BE2C (cell line): ENCODE data around the gene DDIAS.
"Not testable (repeated sequence)": the region's sequence is repeated elsewhere in the genome, so short reads cannot be mapped to it uniquely, and the experiment has no call there.

Source experiments
- DNase-seq: peaks from one replicate; pipeline ENCODE4 v3.0.0-alpha.2; 2020
- H3K27me3 ChIP-seq: fragments of 250-450 bp; sonication (Bioruptor Pico); 2 replicates; pipeline ENCODE4 v1.5.1; 2020; ENCODE audit warnings: mild to moderate bottlenecking
- H3K36me3 ChIP-seq: fragments of 250-450 bp; sonication (Bioruptor Pico); 2 replicates; pipeline ENCODE4 v1.5.1; 2020; ENCODE audit warnings: mild to moderate bottlenecking
- H3K4me1 ChIP-seq: fragments of 250-450 bp; sonication (Bioruptor Pico); 2 replicates; pipeline ENCODE4 v1.5.1; 2020
- H3K4me3 ChIP-seq: 2 replicates; pipeline ENCODE4 v1.5.1; 2011; ENCODE audit warnings: low read depth, low read length
- H3K9me3 ChIP-seq: fragments of 250-450 bp; sonication (Bioruptor Pico); 2 replicates; pipeline ENCODE4 v1.5.1; 2020
- CTCF ChIP-seq: IDR thresholded peaks from 2 replicates; pipeline ENCODE4 v1.5.1; 2012; ENCODE audit warnings: mild to moderate bottlenecking, low read depth, low read length

The DDIAS gene

DNA sequence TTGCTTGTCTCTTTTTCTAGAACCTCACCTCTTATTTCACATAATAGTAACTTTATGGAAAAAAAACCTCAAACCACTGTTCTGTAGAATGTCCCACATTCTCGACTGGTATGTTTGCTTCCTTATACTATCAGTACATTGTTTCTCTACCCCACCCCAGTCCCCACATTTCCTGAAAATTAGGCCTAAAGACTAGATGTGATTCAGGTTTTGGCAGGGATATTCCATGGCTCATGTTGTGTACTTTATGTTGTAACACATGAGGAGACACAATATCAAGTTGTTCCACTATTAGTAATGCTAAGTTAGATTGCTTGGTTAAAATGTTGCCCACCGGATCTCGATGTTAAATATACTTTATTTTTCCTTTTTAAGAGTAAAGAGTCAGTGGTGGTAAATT lies 34.7 kb downstream of the DDIAS start:
- Histone ChIP-seq H3K36me3 (peaks cover 20% of the 10 kb centered on the region), H3K4me3 (no peak overlapping the region), H3K9me3 (no peaks in the 10 kb centered on the region), H3K27me3 (no peaks in the 10 kb centered on the region), H3K4me1 (no peaks in the 10 kb centered on the region)
- TF ChIP-seq CTCF: no peak
- no peak for DNase-seq

- peaks cover 12% of the 10 kb centered on the region for H3K36me3 ChIP-seq
- DNase-seq: no peak
- no peak overlapping the region for H3K4me3 ChIP-seq
- H3K9me3 ChIP-seq: no peaks in the 10 kb centered on the region
- TF ChIP-seq CTCF: no peak
- no peaks in the 10 kb centered on the region for H3K27me3 ChIP-seq
- H3K4me1 ChIP-seq: no peaks in the 10 kb centered on the region
Measured at GRCh38 chr11:82937554-82937953, 36.0 kb downstream of the DDIAS start.

GRCh38 chr11:82939456-82939855 lies 37.9 kb downstream of the DDIAS start:
- TF ChIP-seq CTCF: no peak

GRCh38 chr11:82942376-82942775 lies 40.8 kb downstream of the DDIAS start:
- no peaks in the 10 kb centered on the region for H3K9me3 ChIP-seq
- no peaks in the 10 kb centered on the region for H3K4me1 ChIP-seq
- no peak for TF ChIP-seq CTCF
- no peaks in the 10 kb centered on the region for H3K36me3 ChIP-seq
- no peak for DNase-seq
- no peaks in the 10 kb centered on the region for H3K27me3 ChIP-seq
- no peak overlapping the region for H3K4me3 ChIP-seq

More at GRCh38 chr11:82939456-82939855, 37.9 kb downstream of the DDIAS start:
- Histone ChIP-seq H3K9me3 (no peaks in the 10 kb centered on the region), H3K4me3 (no peak overlapping the region), H3K4me1 (no peaks in the 10 kb centered on the region), H3K27me3 (no peaks in the 10 kb centered on the region), H3K36me3 (peaks cover 4% of the 10 kb centered on the region)
- no peak for DNase-seq

- H3K9me3 ChIP-seq, H3K4me3 ChIP-seq, DNase-seq, H3K36me3 ChIP-seq, H3K27me3 ChIP-seq, H3K4me1 ChIP-seq: not testable (repeated sequence)
Measured at GRCh38 chr11:82943430-82943829, 41.9 kb downstream of the DDIAS start.

DNA sequence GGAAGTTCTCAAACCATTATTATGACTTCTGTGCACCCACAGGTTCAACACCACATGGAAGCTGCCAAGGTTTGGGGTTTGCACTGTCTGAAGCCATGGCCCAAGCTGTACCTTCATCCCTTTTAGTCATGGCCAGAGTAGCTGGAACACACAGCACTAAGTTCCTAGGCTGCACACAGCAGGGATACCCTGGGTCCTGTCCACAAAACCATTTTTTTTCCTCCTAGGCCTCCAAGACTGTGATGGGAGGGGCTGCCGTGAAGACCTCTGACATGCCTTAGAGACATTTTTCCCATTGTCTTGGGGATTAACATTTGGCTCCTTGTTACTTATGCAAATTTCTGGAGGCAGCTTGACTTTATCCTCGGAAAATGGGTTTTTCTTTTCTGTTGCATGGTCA lies 42.7 kb downstream of the DDIAS start:
- no peaks in the 10 kb centered on the region for H3K36me3 ChIP-seq
- no peak for DNase-seq
- no peaks in the 10 kb centered on the region for H3K27me3 ChIP-seq
- no peaks in the 10 kb centered on the region for H3K9me3 ChIP-seq
- H3K4me1 ChIP-seq: no peaks in the 10 kb centered on the region
- H3K4me3 ChIP-seq: no peak overlapping the region
- TF ChIP-seq CTCF: no peak

DNA sequence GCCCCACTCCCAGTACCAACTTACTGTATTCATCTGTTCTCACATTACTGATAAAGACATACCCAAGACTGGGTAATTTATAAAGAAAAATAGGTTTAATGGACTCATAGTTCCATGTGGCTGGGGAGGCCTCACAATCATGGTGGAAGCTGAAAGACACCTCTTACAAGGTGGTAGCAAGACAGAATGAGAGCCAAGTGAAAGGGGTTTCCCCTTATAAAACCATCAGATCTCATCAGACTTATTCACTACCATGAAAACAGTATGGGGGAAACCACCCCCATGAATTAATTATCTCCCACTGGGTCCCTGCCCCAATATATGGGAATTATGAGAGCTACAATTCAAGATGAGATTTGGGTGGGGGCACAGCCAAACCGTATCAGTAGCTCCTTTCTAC lies 43.5 kb downstream of the DDIAS start:
- H3K4me3 ChIP-seq, H3K36me3 ChIP-seq, H3K4me1 ChIP-seq, H3K27me3 ChIP-seq, H3K9me3 ChIP-seq, DNase-seq: not testable (repeated sequence)
